CD4-positive, alpha-beta T cell treated with Interleukin-21 for 1 hour (primary cell): ENCODE results near the gene CERKL.
"Not testable (repeated sequence)": the region's sequence is repeated elsewhere in the genome, so short reads cannot be mapped to it uniquely, and the experiment has no call there.

ENCODE experiments used
- DNase-seq: peaks from one replicate; pipeline ENCODE4 v3.0.0-alpha.2; 2020

CERKL gene, protein sequence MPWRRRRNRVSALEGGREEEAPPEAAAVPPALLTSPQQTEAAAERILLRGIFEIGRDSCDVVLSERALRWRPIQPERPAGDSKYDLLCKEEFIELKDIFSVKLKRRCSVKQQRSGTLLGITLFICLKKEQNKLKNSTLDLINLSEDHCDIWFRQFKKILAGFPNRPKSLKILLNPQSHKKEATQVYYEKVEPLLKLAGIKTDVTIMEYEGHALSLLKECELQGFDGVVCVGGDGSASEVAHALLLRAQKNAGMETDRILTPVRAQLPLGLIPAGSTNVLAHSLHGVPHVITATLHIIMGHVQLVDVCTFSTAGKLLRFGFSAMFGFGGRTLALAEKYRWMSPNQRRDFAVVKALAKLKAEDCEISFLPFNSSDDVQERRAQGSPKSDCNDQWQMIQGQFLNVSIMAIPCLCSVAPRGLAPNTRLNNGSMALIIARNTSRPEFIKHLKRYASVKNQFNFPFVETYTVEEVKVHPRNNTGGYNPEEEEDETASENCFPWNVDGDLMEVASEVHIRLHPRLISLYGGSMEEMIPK

DNA sequence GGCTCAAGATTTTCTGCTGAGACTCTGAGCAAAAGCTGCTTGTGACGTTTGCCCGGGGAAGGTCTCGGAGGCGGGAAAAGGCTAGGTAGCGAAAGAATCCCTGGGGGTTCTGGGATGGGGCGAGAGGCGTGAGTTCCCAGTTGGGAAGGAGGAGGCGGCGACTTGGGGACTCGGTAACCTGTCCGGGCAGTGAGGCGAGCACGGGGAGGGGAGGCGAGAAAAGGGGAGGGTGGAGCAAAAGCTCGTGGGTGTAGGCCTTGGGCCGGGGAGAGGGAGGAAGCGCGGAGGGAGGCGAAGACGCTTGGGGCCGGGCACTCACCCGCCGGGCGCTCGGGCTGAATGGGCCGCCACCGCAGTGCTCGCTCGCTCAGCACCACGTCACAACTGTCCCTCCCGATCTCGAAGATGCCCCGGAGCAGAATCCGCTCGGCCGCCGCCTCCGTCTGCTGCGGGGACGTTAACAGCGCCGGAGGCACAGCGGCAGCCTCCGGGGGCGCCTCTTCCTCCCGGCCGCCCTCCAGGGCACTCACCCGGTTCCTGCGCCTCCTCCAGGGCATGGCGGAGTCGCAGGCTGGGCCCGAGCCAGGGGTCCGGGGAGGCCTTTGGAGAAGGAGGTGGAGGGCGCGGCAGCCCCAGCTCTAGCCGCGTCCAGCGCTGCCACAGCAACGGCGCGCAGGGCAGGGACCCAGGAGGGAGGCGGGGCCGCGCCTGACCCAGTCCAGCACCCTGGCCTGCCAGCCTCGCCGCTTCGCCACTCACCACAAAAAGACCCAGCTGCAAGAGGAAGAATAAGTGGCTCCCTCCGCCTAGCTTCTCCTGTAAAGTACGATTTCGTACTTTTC lies at the start of gene CERKL:
Gene CERKL (minus strand): TSS at position 656 of the 842 bp plus-strand sequence. CDS start 99 bp downstream, at position 557.
- DNase-seq = no peak

DNA sequence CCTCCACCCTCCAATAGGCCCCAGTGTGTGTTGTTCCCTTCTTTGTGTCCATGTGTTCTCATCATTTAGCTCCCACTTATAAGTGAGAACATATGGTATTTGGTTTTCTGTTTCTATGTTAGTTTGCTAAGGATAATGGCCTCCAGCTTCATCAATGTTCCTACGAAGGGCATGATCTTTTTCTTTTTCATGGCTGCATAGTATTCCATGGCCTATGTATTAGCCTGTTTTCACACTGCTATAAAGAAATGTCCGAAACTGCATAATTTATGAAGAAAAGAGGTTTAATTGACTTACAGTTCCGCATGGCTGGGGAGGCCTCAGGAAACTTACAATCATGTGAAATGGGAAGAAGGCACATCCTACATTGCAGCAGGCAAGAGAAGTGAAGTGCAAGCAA lies 45.6 kb upstream of the CERKL start:
- not testable (repeated sequence) for DNase-seq

DNA sequence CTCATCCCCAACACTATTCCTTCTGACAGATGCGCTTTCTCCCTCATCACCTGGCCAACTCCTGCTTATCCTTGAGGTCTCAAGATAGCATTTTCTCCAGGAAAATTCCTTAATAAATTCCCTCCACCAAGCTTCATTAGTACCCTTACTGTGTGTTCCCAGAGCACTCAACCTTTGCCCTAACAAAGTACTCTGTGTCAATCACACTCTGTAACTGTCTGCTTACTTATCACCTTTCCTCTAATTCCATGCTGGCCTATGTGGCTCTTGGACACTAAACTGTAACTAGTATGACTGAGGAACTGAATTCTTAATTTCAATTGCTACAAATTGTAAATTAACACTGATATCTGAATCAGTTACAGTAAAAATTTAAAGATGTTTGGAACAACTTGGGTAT lies 41.3 kb upstream of the CERKL start:
- DNase-seq = no peak

DNA sequence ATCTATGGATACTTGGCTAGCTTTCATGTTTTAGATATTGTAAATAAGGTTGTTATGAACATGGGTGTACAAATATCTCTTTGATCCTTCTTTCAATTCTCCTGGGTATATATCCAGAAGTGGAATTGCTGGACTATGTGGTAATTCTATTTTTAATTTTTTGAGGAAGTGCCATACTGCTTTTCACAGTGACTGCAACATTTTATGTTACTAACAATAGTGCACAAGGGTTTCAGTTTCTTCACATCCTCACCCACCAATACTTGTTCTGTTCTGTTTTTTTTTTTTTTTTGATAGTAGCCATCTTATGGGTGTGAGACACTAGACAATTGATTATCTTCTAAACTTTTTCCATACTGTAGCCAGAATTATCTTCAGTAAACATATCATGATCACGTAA lies 40.7 kb upstream of the CERKL start:
- DNase-seq = no peak

DNA sequence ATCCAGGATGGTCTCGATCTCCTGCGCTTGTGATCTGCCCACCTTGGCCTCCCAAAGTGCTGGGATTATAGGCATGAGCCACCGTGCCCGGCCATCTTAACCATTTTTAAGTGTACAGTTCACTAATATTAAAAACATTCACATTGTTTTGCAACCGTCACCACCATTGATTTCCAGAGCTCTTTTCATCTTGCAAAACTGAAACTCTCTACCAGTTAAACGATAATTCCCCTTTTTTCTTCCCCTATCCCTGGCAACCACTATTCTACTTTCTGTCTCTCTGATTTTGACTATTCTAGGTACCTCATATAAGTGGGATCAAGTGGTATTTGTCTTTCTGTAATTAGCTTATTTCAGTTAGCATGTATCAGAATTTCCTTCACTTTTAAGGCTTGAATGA lies 40.2 kb upstream of the CERKL start:
- no peak for DNase-seq

DNA sequence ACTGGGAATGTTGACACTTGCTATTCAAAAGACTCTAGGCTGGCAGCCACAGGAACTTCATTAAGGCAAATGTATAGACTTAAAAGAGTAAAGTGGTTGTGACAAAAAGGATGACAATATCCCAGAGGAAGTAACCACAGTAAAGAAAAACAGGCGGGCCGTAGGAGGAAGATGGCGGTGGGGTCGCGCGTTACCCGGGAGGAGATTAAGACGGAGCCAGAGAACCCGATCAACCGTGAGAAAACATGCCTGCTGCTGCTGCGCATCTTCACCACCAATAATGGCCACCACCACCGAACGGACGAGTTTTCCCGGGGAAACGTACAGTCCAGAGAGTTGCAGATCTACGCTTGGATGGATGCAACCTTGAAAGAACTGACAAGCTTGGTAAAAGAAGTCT lies 37.4 kb upstream of the CERKL start:
- no peak for DNase-seq

DNA sequence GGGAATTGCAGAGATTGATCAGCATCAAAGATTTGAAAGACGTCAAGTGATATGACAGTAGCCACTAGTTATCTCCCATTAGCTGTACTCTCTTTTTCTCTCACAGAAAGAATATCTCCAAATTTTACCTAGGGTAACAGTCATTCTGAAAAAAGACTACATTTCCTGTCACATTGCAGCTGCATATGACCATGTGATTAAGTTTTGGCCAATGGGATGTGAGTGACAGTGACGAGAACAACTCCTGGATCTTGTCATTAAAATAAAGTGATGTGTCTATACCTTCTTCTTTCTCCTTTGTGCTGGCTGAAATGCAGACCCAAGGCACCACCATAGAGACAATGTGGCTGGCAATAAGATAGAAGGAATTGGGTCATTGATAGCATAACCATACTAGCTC lies 34.0 kb upstream of the CERKL start:
- no peak for DNase-seq

DNA sequence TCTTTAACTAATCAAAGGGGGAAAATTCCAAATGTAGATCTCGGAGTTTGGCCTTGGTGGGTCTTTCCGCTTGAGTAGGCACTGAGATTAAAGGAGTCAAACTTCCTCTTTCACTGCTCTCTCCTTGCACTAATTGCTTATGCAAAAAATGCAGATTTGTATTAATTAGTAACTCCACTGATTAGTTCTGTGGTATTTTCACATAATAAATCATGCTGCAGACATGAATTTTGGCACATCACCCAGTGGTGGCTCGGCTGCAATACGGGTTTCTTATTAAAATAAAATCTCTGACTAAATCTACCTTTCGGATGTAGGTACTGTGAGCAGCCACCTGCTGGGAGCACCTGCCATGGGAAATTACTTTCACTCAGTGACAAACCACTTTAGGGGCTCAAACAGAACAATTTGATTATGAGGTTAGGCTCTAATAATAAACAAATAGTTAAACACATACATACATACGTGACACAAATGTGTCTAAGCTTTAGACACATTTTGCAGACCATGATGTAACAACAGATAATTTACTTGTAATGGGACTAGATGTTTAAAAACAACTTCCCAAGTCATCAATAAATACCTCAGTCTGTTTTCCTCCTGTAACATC lies 29.8 kb upstream of the CERKL start:
- no peak for DNase-seq

DNA sequence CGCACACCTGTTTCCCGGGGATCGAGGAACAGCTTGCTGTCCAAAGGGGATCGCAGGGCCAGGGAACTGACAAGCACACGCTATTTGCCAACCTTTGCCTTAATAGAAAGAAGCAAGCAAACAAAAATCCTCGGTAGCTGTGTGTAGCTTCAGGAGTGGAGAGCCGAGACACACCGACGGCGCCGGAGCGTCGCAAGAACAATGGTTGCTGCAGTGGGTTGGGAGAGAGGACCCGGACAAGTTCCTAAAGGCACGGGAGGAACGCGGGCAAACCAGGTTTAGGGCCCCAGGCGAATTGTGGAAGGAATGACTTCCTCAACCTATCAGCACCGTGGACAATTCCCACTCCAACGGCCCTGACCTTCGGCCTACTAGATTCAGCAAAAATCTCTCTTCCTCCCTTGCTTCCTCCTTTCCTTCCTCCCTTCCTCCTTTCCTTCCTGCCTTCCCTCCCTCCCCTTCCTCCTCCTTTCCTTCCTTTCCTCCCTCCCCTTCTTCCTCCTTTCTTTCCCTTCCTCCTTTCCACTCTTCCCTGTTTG lies 28.3 kb upstream of the CERKL start:
- no peak for DNase-seq

DNA sequence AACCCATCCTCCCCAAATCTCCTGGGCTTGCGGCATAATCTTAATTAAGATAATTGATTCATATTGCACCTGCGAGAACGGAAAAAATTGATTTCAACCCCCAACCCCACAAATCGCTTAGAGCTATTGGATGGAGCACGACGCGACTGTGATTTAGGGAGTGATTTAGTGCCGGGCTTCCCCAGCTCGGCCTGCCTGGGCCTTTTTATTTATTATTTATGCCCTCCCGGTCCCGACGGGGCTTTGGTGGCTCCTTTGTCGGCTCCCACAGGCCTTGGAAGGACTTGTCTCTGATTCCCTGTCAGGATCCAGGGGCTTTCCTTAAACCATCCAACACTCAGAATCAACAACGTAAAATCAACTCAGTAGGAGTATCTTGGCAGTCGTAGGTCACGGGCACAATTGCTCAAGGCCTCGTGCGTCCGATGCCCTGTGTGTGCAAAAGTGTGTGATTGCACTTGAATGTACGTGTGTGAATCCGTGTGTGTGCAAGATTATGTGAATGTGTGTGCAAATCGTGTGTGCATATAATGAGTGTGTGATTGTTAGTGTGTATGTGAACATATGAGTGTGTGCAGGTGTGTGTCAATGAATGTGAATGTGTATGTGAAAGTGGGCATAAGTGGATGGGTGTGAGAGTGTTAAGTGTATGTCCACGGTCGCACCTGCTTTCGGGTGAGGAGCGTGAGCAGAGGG lies 27.7 kb upstream of the CERKL start:
- no peak for DNase-seq

DNA sequence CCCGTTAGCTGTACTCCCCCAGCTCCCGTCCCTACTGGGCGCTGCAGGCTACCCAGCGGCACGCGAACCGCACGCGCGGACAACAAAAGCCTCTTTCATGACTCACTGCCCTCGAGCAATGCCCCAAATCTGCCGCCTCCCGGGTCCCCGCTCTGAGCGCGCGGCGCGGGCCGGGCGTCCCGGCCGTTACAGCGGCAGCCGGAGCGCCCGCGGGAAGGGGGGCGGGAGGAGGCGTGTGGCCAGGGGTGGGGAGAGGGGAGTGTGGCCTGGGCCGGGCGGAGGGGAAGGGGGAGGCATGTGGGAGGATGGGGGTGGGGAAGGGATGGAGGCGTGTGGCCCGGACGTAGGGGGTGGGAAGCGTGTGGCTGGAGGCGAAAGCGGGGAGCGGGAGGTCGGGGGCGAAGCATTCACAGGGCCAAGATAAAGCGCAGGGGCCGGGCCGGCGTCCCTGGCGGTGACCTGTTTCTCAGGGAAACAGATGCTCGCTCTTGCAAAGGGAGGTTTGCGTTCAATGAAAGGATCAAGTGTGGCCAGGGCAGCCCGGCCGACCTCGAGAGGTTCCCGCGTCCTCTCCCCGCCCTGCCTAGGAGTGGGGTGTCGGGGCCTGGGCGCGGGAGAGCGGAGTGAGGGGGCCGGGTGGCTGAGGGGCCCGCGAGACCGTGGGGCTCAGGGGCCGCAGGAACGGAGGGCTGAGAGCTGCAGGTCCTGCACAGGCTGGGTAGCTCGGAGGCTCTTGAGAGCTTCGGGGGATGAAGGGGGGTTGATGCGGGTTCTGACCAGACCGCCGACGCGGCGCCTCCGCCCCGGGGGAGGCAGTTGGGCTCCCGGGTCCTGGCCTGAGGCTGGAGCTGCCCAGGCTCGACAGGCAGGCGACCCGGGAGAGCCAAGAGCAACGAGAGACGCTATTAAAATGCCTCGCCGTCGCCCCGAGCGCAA lies 26.9 kb upstream of the CERKL start:
- no peak for DNase-seq

DNA sequence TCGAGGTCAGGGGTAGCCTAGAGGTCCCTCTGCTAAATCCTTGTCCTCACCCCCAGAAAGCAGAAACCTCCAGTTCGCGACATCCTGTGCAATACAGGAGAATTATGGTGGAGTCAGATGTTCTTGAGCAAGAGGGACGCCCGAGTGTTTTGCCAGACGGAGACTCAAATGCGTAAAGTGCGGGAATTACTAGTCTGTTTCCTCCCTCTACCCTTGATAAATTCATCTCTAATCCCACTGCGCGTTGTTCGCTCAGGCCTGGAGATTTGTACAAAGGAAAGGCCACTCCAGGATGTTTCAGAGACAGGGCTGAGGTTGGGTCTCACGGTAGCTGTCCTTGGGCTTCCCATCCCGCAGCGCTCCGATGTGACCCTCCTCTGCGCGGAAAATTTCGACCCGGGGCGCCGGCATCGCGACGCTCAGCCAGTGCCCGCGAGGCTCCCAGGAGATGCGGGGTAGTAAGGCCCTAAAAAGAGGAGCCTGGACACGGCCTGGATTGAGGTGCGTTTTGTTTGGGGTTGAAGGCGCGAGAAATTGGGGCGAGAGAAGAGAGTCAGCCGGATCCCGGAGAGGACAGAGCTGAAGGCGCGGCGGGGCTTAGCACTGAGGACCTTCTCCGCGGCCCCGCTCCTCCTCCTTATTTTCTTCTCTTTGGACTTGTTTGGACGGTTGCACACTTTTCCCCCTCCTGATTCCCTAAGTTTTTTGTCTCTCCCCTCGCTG lies 26.1 kb upstream of the CERKL start:
- DNase-seq = no peak

DNA sequence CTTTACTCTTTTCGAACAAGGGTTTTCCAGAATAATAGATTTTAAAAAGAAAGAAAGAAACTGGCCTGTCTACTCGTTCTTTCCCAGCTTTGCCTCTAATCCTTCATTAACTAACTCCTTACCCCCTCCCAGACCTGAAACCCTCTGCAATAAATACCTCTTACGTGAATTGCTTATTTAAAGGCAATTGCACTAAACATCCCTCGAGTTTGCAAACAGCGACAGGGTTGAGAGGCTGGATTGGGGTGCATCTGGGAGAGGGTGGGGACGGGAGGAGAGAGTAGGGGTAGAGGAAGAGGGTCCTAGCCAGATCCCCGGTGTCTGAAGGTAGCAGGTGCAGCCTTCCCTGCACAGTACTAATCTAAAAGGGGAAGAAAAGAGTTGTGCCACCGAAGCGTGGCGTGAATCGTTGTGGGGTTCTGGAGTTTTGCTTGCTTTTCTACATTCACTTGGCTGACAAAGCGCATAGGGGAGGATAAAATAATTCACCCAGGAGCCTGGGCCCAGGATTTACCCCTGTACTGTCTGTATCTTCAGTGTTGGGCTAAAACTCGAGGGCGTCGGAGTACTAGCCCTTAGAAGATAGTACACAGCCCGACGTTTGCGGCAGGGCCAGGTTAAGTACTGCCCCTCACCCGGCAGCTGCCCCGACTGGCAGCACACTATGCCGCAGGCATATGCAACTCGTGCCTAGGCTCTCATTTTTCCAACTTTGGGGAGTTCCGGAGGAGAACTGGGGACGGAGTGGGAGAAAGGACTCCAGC lies 25.3 kb upstream of the CERKL start:
- DNase-seq = no peak

DNA sequence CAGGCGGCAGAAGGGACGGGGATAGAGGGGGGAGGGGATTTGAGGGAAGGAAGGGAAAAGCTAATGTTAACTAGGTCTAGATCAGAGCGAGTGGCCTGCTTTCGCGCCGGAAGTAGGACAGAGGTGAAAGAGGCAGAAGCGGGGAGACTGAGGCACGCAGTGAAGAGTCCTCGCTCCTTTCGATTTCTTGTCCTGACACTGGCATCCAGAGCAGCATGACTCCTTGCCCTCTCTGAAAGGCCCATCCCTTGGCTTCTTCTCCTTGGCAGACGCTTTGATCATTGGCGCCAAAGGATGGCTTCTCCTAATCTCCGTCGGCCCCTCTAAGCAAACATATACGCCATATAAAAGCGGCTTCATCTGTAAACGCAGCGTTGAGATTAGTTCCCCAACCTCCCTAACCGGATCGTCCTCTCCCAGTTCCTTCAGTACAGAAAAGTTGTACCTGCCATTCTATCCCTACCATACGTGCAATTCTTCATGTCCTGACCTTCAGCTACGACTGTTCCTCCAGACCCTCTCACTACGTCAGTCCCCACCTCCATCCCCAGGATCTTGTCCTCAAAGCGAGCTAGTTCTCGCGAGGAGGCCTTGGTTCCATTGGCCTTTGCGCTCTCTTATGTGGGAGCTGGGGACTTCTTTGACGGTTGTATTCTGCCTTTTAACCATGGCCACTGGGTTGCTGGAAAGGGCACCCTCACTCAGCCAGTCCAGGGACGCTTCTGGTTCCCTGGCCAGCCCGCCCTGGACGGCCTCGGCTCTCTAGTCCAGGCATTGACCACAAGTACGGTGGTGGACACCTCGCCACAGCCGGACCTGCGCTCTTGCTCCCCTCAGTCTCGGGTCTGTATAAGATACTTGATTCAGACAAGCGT lies 24.3 kb upstream of the CERKL start:
- no peak for DNase-seq

DNA sequence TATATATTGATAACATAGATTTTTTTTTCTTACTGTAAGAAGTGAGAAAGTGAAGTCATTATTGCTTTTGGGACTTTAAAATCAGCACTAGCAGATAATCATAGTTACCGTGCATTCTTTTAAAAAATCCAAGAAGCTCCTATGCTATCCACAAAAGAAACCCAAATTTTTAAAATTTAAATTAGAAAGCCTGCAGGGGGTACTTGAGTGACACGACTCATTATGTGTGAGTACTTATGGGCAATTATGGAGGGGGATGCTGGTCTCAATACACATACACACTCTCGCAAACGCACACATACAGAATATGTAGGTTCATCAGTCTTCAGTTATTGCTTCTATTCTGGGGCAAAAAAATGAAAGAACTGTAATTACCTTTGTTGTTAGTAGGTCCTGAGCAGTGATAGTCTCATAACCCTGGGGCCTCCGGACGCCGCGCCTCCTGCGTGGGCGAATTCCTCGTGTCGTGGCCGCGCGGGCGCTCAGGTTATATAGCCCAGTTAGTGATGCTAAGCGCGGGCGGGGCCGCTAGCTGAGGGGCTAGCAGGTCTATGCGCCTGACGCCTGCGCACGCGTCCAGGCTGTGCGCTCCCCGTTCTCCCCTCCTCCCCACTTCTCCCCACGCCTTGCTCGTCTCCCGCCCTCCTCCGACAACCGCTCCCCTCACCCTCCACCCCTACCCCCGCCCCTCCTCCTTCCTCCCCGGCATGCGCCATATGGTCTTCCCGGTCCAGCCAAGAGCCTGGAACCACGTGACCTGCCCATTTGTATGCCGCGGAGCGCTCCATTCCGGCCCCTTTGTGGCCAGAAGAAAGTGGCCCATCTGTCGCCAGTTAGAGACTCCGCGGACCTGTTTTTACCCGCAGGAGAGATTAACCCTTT lies 23.4 kb upstream of the CERKL start, which contains the start of gene NEUROD1:
Gene NEUROD1 (minus strand): TSS at position 463 of the 882 bp plus-strand sequence. CDS start 1,657 bp downstream, outside the sequence.
- no peak for DNase-seq

DNA sequence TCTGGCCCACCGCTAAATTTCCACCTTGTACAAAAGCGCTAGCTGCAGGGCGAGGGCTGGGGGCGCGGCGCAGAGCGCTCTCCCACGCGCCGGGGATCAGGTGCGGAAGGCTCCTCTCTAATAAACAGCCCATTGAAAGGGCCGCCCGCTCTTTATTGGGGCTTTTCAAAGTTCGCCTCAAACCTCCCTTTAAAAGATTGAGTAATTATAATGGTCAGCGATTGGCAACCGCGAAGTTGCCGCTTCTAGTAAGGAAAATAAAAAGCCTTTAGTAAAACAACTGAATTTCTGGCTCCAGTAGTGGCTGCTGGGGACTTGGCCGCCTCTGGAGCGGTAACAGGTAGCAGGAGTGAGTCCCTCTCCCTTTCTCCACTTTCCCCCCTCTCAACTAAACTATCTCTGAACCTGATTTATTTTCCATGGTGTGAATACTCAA lies 22.7 kb upstream of the CERKL start:
- DNase-seq = no peak

DNA sequence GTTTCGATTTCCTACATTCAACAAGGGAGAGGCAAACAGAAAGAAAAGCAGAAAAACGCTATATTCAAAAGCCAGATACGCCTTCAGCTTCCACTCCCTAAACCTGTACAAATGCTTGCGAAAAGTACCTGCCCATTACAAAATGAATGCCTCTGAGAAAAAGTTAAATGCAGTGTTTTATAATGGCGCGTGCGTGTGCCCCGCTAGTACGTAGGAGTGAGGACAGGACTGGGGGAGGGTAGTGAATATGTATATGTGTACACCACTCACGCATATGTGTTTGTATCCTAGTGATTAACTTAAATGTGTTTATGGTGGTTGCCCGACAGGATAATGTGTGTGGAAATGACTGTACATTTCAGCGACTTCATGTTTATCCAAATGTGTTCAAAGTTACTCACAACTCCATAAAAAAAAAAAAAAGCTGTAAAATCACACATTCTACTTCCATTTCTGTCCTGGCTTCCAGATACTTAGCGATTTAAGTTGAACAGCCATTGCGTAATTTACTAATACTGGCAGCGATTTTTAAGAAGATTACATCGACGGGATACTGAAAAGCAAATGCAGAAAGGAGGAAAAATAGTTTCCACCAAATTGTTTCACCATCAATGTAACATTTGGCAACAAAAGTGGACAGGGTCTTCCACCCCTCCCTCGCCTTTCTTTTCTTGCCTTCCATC lies 22.1 kb upstream of the CERKL start:
- DNase-seq = no peak
